WI38 (cell line): ENCODE data around the gene CHD9.

ENCODE experiments used
- H3K4me3 ChIP-seq: 2 replicates; pipeline ENCODE4 v1.5.1; 2011; ENCODE audit warnings: low read depth, mild to moderate bottlenecking, control low read depth, low read length
- CTCF ChIP-seq: IDR thresholded peaks from 2 replicates; pipeline ENCODE4 v1.5.1; 2012; ENCODE audit warnings: low read depth, mild to moderate bottlenecking, control low read depth, low read length

Gene CHD9

GRCh38 chr16:53130159-53131049 is 75.6 kb downstream of the CHD9 start:
- TF ChIP-seq CTCF, result peak; percentile 35; the same call in 1 of the 2 replicates
- H3K4me3 ChIP-seq, result peak overlapping the region; percentile 71

- no peak for TF ChIP-seq CTCF
- peak overlapping the region; percentile 61 for H3K4me3 ChIP-seq
These were observed 76.2 kb downstream of the CHD9 start for GRCh38 chr16:53131050-53131362.

- no peak for TF ChIP-seq CTCF
- H3K4me3 ChIP-seq, result peak overlapping the region; percentile 78
These were observed 76.7 kb downstream of the CHD9 start for GRCh38 chr16:53131363-53132071.

GRCh38 chr16:53132406-53132805 is 77.6 kb downstream of the CHD9 start:
- H3K4me3 ChIP-seq, result peak overlapping the region; percentile 78

GRCh38 chr16:53135329-53135728 is 80.5 kb downstream of the CHD9 start:
- no peak overlapping the region for H3K4me3 ChIP-seq
- TF ChIP-seq CTCF, result no peak

More at GRCh38 chr16:53132406-53132805, 77.6 kb downstream of the CHD9 start:
- TF ChIP-seq CTCF, result no peak

- no peak overlapping the region for H3K4me3 ChIP-seq
- TF ChIP-seq CTCF, result no peak
These were observed 88.2 kb downstream of the CHD9 start for GRCh38 chr16:53142823-53143568.
